ENCODE results near the gene CDC42BPG.

CDC42BPG gene

GRCh38 chr11:64799623-64800302 lies 44.7 kb downstream of the CDC42BPG start:
- DNase-seq (ENCODE audit: extremely low read depth, low read depth) = no peak
- TF ChIP-seq CTCF (IDR thresholded peaks at IDR 0.05; ENCODE audit: low read depth, low read length) = no peak

DNA sequence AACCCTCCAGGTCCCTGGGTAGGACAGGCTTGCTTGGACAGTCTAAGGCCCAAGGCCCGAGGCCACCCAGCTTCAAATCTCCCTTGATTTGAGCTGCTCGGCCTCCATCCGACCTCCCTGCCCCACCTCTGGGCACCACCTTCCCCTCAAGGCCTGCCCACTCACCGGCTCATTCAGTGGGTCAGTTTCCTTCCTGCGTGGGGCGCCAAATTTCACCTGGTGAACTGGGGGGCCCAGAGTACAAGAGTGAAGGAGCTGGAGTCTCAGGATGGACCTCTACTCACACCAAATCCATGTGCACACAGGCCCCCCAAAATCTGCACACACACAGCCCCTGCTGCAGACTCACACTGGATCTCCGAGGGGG lies 45.2 kb downstream of the CDC42BPG start:
- TF ChIP-seq CTCF (IDR thresholded peaks at IDR 0.05; ENCODE audit: low read depth, low read length) = no peak
- no peak for DNase-seq (ENCODE audit: extremely low read depth, low read depth)

GRCh38 chr11:64796757-64797541 lies 47.5 kb downstream of the CDC42BPG start:
- no peak for TF ChIP-seq CTCF (IDR thresholded peaks at IDR 0.05; ENCODE audit: low read depth, low read length)

DNA sequence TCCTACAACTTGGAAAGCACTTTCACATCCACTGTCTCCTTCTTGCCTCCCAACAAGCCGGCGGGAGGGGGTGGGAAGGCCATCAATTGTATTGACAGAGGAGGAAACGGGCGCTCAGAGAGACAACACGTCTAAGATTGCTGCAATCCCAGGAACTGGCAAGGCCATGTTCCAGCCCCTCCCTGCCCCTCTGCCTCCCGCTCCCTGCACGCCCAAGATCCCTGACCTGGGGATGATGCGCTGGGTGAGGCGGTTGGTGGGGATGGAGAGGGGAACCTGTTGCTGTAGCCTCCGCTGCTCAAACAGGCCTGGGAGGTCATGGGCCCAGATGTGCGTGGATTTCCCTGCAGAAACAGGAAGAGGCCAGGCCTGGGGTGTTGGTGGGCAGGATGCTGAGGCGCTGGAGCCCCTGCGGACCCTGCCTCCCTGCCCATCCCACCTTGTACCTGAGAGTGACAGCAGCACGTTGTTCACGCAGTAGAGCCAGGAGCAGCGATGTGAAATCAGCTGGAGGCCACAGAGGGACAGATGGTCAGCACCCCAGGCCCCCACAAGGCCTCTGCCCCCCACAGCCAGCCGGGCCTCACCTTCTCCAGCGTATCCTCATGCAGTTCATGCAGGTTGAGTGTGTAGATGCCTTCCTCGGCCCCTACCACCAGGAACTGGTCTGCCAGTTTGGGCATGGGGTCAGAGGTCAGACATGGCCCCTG lies 48.3 kb downstream of the CDC42BPG start:
- DNase-seq (ENCODE audit: extremely low read depth, low read depth) = no peak
- no peak for TF ChIP-seq CTCF (IDR thresholded peaks at IDR 0.05; ENCODE audit: low read depth, low read length)

More at GRCh38 chr11:64796757-64797541, 47.5 kb downstream of the CDC42BPG start:
- no peak for DNase-seq (ENCODE audit: extremely low read depth, low read depth)

DNA sequence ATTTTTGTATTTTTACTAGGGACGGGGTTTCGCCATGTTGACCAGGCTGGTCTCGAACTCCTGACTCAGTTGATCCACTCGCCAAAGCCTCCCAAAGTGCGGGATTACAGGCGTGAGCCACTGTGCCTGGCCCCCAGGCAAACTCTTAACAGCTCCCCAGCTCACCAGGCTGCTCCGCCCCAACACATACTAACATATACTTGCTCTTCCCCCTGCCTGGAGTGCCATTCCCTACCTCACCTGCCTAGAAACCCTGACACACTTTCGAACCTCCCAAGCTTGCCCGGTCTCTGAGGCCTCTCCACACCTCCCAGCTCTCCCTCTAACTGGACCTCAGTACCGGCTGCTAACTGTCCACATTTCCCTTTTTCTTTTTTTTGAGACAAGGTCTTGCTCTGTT lies 49.9 kb downstream of the CDC42BPG start:
- TF ChIP-seq CTCF (IDR thresholded peaks at IDR 0.05; ENCODE audit: low read depth, low read length) = no peak
- DNase-seq (ENCODE audit: extremely low read depth, low read depth) = no peak

DNA sequence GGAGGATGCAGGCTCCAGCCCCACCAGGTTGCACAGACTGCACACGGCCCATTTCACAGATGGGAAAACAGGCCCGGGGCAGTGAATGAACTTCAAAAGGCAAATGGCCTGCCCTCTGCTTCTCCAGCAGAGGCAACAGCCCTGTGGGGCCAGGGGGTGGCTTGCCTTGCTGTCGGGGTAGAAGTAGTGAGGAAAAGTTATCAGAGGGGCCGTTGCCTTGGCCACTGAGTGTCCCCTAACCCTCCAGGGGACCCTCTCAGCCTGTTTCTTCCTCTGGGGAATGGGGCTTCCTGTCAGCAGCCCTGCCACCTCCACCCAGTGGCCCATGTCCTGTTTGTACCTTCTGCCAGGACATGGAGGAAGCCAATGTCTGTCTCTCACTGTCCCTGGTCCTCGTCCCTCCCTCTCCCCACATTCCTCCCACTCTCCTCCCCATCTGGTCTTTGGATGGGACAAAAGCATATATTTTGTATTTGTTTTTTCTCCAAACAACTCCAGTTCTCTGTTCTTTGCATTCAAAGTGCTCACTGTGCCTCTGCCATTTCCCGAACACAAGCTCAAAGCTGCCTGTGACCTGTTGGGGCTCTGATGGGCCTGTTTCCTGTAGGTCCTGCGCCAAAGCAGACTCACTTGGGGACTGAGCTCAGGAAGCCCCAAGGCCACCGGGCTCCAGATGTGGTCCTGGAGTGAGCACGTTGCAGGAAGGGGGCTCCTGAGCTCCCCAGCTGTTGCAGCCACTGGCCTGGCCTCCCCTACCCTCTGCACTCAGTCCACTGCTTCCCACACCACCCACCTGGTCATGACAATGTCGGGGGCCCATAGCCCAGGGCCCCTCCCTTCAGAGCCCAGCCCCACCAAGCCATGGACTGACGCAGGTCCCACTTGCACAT lies 50.9 kb downstream of the CDC42BPG start:
- DNase-seq (ENCODE audit: extremely low read depth, low read depth) = no peak
- no peak for TF ChIP-seq CTCF (IDR thresholded peaks at IDR 0.05; ENCODE audit: low read depth, low read length)

Measured in AG09319 (cell line).